Right lobe of liver (tissue), 4 donors: ENCODE data around the gene ZNRD2.

Source experiments
- CTCF ChIP-seq, 4 donors: fragments of 200-600 bp in 3 of 4; fragments of 450-650 bp in 1 of 4; IDR thresholded peaks; one replicate each; pipeline versions ENCODE4 v1.5.1 to v1.8.0; 2016 to 2022; ENCODE audit warnings: antibody characterized with exemption in 4 of 4, mild to moderate bottlenecking in 2 of 4
- POLR2A ChIP-seq: fragments of 450-650 bp; IDR thresholded peaks from one replicate; pipeline ENCODE4 v1.6.1; 2017; ENCODE audit warnings: antibody characterized with exemption, mild to moderate bottlenecking
- donor health status: DM: no; HTN: no; CAD: no.
- donor health status: DM: no; HTN: no; CAD: no.
- donor health status: DM: no; HTN: yes; CAD: no.

- no peak for TF ChIP-seq POLR2A
- TF ChIP-seq CTCF (IDR thresholded peaks at IDR 0.05) = no peak
These were observed 7.5 kb upstream of the ZNRD2 start for GRCh38 chr11:65562788-65563187.
